ENCODE measurements around the gene SLC38A1. TPM values are rescaled to one million over a fixed set of nuclear protein-coding genes. Genes with fewer than 3 reads are reported as not detected.

SLC38A1 gene
- total RNA-seq = 32.9 and 38.3 TPM in 2 replicates

GRCh38 chr12:46268583-46269428 is at the start of gene SLC38A1:
TSS of gene SLC38A1 (minus strand) at chr12:46269043. CDS start at chr12:46239800, 29,243 bp downstream.

Other genes starting within 250 kb of the SLC38A1 start
- gene SLC38A2, start 103.7 kb upstream of the SLC38A1 start, total RNA-seq = 467 and 485 TPM in 2 replicates

Measured in myometrial cell (primary cell).